NCI-H526 treated with DMSO at 0.1 percent for 48 hours (cell line): Measurements from ENCODE around the gene CYP46A1.

ENCODE experiments used
- DNase-seq: peaks from one replicate; lab custom pipeline; 2025; lab: John Stamatoyannopoulos, UW

Gene CYP46A1

DNA sequence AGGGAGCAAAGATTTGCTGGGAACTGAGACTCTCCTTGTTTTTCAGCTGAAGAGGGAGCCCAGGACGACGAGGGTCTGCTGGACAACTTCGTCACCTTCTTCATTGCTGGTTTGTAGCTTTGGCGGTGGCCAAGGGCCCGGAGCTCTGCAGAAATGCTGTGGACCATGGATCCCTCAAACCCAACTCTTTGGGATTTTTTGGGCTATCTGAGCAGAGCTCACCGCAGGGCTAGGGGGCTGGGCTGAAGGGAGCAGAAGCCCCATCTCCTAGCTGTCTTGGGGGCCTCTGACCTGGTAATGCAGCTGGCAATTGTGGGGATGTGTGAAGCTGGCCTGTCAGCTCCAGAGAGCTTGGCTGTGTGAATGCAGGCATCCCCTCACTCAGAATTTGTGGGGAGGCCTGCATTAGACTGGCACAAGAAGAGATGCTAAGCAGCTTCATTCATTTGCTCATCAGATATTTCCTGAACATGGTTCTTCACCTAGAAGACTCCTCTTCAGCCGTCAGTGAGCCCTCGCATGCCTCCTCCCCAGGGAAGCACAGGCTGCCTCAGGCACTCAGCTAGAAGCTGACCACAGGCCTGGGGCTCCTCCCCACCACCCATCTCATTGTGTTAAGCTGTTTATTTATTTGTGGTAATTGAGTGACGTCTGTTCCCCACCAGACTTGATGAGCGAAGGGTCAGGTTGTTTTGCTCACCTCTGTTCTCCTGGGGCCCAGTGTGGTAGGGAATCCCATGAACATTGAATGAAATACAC is 32.2 kb downstream of the CYP46A1 start:
- DNase-seq, result no peak

GRCh38 chr14:99716850-99717681 is 33.0 kb downstream of the CYP46A1 start:
- no peak for DNase-seq

DNA sequence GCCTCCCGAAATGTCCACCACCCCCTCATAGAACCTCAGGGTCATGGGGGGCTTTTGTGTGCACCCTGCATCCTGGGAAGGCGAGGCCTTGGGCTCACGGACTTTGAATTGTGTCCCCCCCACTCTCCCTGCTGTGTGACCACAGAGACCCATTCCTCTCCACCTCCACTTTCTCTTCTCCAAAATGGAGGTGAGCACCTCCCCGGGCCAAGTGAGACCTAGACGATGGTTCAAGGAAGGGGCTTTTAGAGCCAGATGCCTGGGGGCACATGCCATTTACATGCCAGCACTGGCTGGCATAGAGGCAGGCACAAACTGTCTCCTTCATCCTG is 33.5 kb downstream of the CYP46A1 start:
- no peak for DNase-seq

DNA sequence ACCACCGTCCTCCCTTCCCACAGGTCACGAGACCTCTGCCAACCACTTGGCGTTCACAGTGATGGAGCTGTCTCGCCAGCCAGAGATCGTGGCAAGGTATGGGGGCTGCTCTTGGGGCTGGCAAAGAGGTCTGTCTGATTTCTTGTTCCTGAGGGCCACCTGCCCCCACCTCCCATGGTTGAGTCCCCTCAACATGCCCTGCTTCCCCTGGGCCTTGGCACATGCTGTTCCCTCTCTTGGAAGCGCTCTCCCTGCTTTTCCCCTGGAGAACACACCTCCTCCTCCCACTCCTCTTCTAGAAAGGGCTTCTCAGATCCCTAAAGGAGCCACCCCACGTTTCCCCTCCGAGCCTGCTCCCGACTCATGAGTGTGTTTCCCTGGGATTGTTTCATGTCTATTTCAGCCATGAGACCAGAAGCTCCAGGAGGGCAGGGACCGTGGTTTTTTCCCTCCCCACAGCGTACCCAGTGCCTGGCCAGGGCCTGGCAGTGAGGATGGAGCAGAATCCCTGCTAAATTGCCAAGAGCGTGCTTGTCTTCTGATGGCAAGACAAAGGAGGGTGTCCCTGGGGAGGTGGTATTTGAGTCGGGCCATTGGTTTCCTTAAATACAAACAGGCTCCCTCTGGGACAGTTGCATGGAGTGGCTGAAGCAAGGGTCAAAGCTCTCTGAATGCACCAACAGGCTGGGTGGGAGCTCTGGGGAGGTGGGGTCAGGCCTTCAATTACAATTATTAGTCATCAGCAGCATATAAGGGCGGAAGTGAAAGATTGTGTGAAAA is 34.1 kb downstream of the CYP46A1 start:
- no peak for DNase-seq

DNA sequence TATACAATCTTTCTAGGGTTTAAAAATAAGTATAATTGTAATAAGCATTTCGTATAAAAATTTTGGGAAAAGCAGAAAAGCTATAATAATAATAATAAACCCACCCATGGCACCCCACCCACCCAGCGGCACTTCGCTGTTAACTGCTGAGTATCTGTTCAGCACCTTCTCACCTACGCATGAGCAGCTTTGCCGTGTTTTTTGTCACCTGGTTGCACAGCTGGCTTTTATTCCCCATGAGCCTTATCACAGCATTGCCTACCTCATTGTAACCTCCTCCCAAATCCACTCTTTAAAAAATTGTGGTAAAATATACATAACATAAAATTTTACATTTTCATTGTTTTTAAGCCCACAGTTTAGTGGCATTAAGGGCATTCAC is 34.7 kb downstream of the CYP46A1 start:
- DNase-seq, result no peak

- DNase-seq, result no peak
Observed at GRCh38 chr14:99720941-99721791, 37.1 kb downstream of the CYP46A1 start.

GRCh38 chr14:99721792-99722516 is 37.9 kb downstream of the CYP46A1 start:
- DNase-seq, result no peak

DNA sequence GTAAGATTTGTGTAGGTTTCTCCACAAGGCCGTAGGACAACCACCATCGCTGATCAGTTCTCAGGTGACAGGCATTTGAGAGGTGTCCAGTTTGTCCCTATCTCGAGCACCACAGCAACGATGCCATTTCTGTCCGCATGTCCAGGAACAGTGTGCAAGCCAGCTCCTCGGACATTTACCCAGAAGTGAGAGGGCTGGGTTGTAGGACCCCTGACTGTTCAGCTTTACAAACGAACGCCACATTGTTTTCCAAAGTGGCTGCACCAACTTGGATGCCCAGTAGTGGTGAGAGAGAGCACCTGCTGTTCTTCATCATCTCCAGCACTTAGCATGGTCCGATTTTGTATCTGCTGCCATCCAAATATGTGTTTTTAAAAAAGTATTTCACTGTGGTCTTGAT is 38.6 kb downstream of the CYP46A1 start:
- no peak for DNase-seq

GRCh38 chr14:99724196-99724891 is 40.2 kb downstream of the CYP46A1 start:
- no peak for DNase-seq

- no peak for DNase-seq
Observed at GRCh38 chr14:99724939-99725773, 41.1 kb downstream of the CYP46A1 start.

DNA sequence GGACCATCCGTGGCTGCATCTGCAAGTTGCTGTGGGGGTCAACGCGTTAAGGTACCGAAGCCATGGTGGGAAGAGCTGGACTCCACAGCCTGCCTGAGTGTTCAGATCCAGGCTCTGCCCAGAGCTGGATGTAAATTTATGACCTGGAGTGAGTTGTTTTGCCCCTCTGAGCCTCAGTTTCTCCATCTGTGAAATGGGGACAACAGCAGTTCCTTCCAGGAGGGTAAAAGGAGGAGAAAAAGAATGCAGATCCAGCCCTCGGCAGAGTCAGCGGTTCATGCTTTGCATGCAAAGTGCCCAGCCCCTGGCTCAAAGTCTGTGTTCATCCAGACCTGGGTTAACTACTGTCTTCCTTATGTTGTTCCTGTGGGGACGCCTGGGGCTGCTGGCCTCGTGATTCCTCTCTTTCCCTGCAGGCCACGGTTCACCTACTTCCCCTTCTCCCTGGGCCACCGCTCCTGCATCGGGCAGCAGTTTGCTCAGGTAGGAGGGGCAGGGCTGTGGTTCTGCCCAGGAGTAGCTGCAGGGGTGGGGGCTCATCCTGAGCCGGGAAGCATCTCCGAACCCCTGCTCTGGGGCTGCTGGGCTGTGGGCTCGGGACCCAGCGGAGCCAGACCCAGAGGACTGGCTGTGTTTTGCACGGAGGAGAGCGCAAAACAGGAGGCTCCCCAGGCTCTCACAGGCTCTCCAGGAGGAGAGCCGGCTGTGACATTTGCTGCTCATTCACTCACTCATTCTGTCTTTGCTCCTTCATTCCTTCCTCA is 41.9 kb downstream of the CYP46A1 start:
- peak; percentile 36 for DNase-seq

DNA sequence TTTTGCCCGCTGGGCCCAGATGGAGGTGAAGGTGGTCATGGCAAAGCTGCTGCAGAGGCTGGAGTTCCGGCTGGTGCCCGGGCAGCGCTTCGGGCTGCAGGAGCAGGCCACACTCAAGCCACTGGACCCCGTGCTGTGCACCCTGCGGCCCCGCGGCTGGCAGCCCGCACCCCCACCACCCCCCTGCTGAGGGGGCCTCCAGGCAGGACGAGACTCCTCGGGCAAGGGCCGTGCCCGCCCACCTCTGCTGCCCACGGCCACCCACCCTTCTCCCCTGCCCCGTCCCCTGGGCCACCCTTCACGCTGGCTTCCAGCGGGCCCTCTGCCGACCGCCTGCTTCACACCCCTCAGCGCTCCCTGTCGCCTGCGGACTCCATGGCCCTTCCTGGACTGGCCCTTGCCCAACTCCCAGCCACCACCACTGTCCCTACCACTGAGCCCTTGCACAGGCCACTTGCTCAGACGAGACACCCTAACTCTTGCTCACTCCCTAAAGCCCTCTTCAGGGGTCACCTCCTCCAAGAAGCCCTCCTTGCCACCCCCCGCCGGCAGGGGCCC is 42.5 kb downstream of the CYP46A1 start:
- DNase-seq, result no peak

- no peak for DNase-seq
Observed at GRCh38 chr14:99727096-99727870, 43.2 kb downstream of the CYP46A1 start.

GRCh38 chr14:99728231-99728920 is 44.3 kb downstream of the CYP46A1 start:
- DNase-seq, result no peak

- DNase-seq, result no peak
Observed at GRCh38 chr14:99728981-99729451, 44.9 kb downstream of the CYP46A1 start.

DNA sequence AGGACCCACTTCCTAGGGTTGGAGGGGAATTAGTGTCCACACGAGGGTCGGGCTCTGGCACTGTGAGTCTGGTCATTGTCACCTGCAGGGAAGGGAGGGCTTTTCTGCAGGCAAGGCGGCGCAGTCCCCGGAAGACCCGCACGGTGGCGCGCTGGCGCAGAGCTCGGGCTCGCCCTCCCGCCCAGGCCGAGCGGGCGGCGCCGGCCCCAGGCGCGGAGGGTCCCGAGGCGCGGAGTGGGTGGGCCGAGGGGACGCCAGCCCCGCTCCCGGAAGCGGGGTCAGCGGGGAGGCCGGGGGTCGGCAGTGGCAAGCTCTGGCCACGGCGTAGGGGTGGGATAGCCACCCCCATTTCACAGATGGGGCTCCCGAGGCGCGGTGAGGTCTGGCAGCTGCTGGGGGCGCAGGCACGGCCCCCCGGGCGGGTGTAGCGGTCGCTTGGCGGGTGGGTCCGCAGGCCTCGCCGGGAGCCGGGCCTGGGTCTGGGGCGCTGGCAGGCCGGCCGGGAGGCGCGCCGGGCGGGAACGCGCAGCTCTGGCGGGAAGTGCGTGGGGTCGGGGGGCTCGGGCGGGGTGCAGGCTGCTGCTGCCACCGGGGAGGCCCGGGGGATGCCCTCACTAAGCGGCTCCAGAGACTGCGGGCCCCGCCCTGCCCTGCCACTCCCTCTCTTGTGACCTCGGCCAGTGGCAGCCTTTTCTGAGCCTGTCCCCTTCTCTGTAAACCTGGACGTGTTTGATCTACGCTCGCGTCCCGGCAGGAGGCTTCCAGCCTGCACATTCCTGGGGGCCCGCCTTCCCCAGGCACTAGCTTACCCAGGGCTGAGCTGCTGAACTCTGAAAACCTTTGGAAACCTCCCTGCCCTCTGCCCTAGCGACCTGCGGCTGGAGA is 46.1 kb downstream of the CYP46A1 start:
- peak; percentile 13 for DNase-seq
